IMR-90 (cell line): Measurements from ENCODE around the gene TIMM10.

Experiments
- CEBPB ChIP-seq: IDR thresholded peaks from 2 replicates; pipeline ENCODE4 v1.6.1; 2012; ENCODE audit warnings: low read depth, low read length, improper control_type of control experiment
- CHD1 ChIP-seq: IDR thresholded peaks from 2 replicates; pipeline ENCODE4 v1.6.1; 2012; ENCODE audit warnings: low read depth, low read length, improper control_type of control experiment
- FOS ChIP-seq: fragments of 150-350 bp; IDR thresholded peaks from 2 replicates; pipeline ENCODE4 v1.6.1; 2016; ENCODE audit warnings: low read depth, low read length
- MXI1 ChIP-seq: IDR thresholded peaks from 2 replicates; pipeline ENCODE4 v1.6.1; 2012; ENCODE audit warnings: low read depth, mild to moderate bottlenecking, low read length, moderate library complexity, borderline replicate concordance
- NFE2L2 ChIP-seq: fragments of 150-350 bp; IDR thresholded peaks from 2 replicates; pipeline ENCODE4 v1.6.1; 2016; ENCODE audit warnings: low read depth, mild to moderate bottlenecking, low read length
- POLR2A ChIP-seq: IDR thresholded peaks from 2 replicates; pipeline ENCODE4 v1.6.1; 2012; ENCODE audit warnings: mild to moderate bottlenecking, low read depth, low read length
- RAD21 ChIP-seq: IDR thresholded peaks from 2 replicates; pipeline ENCODE4 v1.6.1; 2012; ENCODE audit warnings: low read length, improper control_type of control experiment
- SMC3 ChIP-seq: fragments of 150-350 bp; IDR thresholded peaks from 2 replicates; pipeline ENCODE4 v1.6.1; 2016; ENCODE audit warnings: low read depth, mild to moderate bottlenecking, antibody characterized with exemption, low read length, moderate library complexity
- TF ChIP-seq, protein P1 (sequence below): conservative IDR thresholded peaks from 2 replicates; pipeline ENCODE4 v1.5.1; 2012; ENCODE audit warnings: mild to moderate bottlenecking, low read depth, low read length, improper control_type of control experiment
- TF ChIP-seq, protein P2 (sequence below): fragments of 150-350 bp; IDR thresholded peaks from 2 replicates; pipeline ENCODE4 v1.6.1; 2017; ENCODE audit warnings: mild to moderate bottlenecking, antibody characterized with exemption, low read length, low read depth
- TF ChIP-seq, protein P3 (sequence below): fragments of 150-350 bp; IDR thresholded peaks from 2 replicates; pipeline ENCODE4 v1.6.1; 2016; ENCODE audit warnings: low read depth, mild to moderate bottlenecking, low read length, moderate library complexity, borderline replicate concordance

DNA sequence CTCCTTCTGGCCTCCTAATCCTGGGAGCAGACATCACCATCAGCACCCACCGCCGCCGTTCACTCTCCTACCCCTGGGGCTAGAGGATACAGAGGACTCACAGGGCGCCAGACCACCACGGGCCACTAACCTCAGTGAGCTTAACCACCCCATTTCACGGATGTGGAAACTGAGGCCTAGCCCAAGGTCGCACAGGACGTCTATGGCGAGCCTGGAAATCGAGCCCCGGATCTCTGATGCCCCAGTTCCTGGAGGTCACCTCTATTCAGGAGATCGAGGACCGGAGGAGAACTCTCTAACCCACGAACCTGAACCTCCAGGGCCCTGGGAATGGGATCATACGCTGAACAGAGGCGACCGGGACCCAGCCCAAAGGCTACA, 349 bp downstream of the TIMM10 start:
- TF ChIP-seq FOS (no peak), POLR2A (no peak), CEBPB (no peak), CHD1 (no peak), MXI1 (no peak), RAD21 (no peak), SMC3 (no peak), NFE2L2 (no peak)
- TF ChIP-seq, protein P1, sequence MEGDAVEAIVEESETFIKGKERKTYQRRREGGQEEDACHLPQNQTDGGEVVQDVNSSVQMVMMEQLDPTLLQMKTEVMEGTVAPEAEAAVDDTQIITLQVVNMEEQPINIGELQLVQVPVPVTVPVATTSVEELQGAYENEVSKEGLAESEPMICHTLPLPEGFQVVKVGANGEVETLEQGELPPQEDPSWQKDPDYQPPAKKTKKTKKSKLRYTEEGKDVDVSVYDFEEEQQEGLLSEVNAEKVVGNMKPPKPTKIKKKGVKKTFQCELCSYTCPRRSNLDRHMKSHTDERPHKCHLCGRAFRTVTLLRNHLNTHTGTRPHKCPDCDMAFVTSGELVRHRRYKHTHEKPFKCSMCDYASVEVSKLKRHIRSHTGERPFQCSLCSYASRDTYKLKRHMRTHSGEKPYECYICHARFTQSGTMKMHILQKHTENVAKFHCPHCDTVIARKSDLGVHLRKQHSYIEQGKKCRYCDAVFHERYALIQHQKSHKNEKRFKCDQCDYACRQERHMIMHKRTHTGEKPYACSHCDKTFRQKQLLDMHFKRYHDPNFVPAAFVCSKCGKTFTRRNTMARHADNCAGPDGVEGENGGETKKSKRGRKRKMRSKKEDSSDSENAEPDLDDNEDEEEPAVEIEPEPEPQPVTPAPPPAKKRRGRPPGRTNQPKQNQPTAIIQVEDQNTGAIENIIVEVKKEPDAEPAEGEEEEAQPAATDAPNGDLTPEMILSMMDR: no peak
- TF ChIP-seq, protein P2, sequence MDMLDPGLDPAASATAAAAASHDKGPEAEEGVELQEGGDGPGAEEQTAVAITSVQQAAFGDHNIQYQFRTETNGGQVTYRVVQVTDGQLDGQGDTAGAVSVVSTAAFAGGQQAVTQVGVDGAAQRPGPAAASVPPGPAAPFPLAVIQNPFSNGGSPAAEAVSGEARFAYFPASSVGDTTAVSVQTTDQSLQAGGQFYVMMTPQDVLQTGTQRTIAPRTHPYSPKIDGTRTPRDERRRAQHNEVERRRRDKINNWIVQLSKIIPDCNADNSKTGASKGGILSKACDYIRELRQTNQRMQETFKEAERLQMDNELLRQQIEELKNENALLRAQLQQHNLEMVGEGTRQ: no peak
- TF ChIP-seq, protein P3, sequence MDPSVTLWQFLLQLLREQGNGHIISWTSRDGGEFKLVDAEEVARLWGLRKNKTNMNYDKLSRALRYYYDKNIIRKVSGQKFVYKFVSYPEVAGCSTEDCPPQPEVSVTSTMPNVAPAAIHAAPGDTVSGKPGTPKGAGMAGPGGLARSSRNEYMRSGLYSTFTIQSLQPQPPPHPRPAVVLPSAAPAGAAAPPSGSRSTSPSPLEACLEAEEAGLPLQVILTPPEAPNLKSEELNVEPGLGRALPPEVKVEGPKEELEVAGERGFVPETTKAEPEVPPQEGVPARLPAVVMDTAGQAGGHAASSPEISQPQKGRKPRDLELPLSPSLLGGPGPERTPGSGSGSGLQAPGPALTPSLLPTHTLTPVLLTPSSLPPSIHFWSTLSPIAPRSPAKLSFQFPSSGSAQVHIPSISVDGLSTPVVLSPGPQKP: no peak
